Ovary (tissue), 9 donors: Measurements from ENCODE around the gene TNS1. TPM values are rescaled to one million over a fixed set of nuclear protein-coding genes. Genes with fewer than 3 reads are reported as not detected.
A peak's percentile ranks its signal among the peaks of the same experiment; 100 is the strongest.
"Not testable (repeated sequence)": the region's sequence is repeated elsewhere in the genome, so short reads cannot be mapped to it uniquely, and the experiment has no call there.

Source experiments
- DNase-seq, 5 donors: peaks; one replicate each; pipeline ENCODE4 v3.0.0-alpha.2; 2019 to 2020
- H3K27ac ChIP-seq, 2 donors: fragments of 200-600 bp; one replicate each; pipeline versions ENCODE4 v1.5.1 to v1.8.0; 2019 to 2022
- H3K27me3 ChIP-seq: fragments of 200-600 bp; one replicate; pipeline ENCODE4 v1.8.0; 2022
- H3K36me3 ChIP-seq: fragments of 200-600 bp; sonication (generic); one replicate; pipeline ENCODE4 v1.5.1; 2019
- H3K4me1 ChIP-seq: one replicate; pipeline ENCODE4 v1.8.1; 2013; ENCODE audit warnings: mild to moderate bottlenecking, moderate library complexity; ENCODE audit not compliant: insufficient read depth
- H3K4me3 ChIP-seq: fragments of 200-600 bp; sonication (generic); one replicate; pipeline ENCODE4 v1.5.1; 2017
- H3K9me3 ChIP-seq, 2 donors: fragments of 200-600 bp in 1 of 2; sonication (generic) in 1 of 2; one replicate each; pipeline versions ENCODE4 v1.5.1 to v1.8.1; 2013 to 2019; ENCODE audit warnings: mild to moderate bottlenecking in 1 of 2, moderate library complexity in 1 of 2
- EP300 ChIP-seq: sonication (generic); formaldehyde crosslinking; IDR thresholded peaks from one replicate; pipeline ENCODE4 v1.6.1; 2017; ENCODE audit warnings: antibody characterized with exemption
- POLR2A ChIP-seq: fragments of 450-650 bp; IDR thresholded peaks from one replicate; pipeline ENCODE4 v1.6.1; 2017; ENCODE audit warnings: antibody characterized with exemption, mild to moderate bottlenecking, moderate library complexity
- WGBS, 3 donors: extraction: QIAGEN DNeasy Blood & Tissue Kit in 1 of 3; methylation state at CpG; one replicate each; pipeline versions ENCODE4 v1.1.5 to v1.1.7; 2013 to 2017; 5-methylcytosine and 5-hydroxymethylcytosine counted together
- intact Hi-C, 4 donors: fragments of 100-400 bp; cut with DNase I; formaldehyde crosslinking; loops; one replicate each; pipeline versions ENCODE4 v1.11.0 to v1.15.1; 2022 to 2023
- polyA plus RNA-seq, 2 donors: library from polyadenylated mRNA; stranded (reverse); fragments of 200-250 nt in 1 of 2; fragments of 350-450 nt in 1 of 2; fragmentation: Illumina TruSeq in 1 of 2; extraction: RNeasy Lipid Tissue Mini Kit (QIAGEN cat#74804) in 1 of 2; gene quantifications; one replicate each; pipeline ENCODE4 v1.2.3, GENCODE V29; 2013 to 2014
- total RNA-seq, 7 donors: library from RNA; depleted of rRNA in 2 of 7; stranded (reverse); fragments of >200 nt in 2 of 7; fragmentation: NEBNext Ultra II Directional in 3 of 7; extraction: Animal tissue kit (Norgen Biotek cat#: 25700) in 3 of 7; gene quantifications; one replicate each; pipeline versions ENCODE4 v1.1.0 to v1.2.4, GENCODE V29; 2016 to 2023
- TF ChIP-seq, protein P1 (sequence below), 3 donors: fragments of 450-650 bp in 2 of 3; fragments of 200-600 bp in 1 of 3; IDR thresholded peaks; one replicate each; pipeline versions ENCODE4 v1.5.1 to v1.8.0; 2016 to 2022; ENCODE audit warnings: antibody characterized with exemption in 3 of 3, mild to moderate bottlenecking in 1 of 3
- donor health status: DM: no; HTN: no; CAD: no; lungs with moderate emphysema.
- donor health status: DM: no; HTN: no; CAD: no.
- donor health status: Bipolar disorder and iron deficiency.
- donor health status: DM: yes; HTN: yes; CAD: no.
- donor health status: DM: no; HTN: no; CAD: no.
- donor health status: DM: yes; HTN: yes; CAD: no.

The TNS1 gene
- total and polyA plus RNA-seq, 9 donors, result 140 to 568 (median 356) TPM

DNA sequence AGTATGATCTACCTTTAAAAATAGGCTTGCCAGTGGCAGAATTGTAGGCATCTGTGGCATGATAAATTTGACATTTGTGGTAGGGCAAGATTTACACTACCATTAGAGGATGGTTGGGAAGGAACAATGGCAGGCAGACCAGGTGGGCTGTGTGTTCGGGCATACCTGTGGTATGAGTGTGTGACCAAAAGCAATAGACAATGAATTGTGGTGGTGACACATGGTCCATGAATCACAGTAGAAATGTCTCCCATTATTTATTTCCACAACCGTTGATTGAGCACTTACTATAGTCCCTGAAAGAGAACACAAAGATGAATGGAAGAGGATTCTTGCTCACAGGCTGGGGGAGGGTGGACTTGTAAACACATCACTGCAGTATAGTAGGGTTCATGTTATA lies 36.4 kb upstream of the TNS1 start:
- H3K36me3 ChIP-seq, result no peaks in the 10 kb centered on the region
- no peaks in the 10 kb centered on the region for H3K27me3 ChIP-seq
- WGBS, 3 donors, result 80 to 88% (median 85%) methylated on average over 2 of the region's 2 CpGs
- H3K4me3 ChIP-seq, result no peak overlapping the region
- TF ChIP-seq POLR2A, result no peak
- TF ChIP-seq, protein P1, sequence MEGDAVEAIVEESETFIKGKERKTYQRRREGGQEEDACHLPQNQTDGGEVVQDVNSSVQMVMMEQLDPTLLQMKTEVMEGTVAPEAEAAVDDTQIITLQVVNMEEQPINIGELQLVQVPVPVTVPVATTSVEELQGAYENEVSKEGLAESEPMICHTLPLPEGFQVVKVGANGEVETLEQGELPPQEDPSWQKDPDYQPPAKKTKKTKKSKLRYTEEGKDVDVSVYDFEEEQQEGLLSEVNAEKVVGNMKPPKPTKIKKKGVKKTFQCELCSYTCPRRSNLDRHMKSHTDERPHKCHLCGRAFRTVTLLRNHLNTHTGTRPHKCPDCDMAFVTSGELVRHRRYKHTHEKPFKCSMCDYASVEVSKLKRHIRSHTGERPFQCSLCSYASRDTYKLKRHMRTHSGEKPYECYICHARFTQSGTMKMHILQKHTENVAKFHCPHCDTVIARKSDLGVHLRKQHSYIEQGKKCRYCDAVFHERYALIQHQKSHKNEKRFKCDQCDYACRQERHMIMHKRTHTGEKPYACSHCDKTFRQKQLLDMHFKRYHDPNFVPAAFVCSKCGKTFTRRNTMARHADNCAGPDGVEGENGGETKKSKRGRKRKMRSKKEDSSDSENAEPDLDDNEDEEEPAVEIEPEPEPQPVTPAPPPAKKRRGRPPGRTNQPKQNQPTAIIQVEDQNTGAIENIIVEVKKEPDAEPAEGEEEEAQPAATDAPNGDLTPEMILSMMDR (IDR thresholded peaks at IDR 0.05), result no peak
- no peak for TF ChIP-seq EP300
- H3K9me3 ChIP-seq, result no peaks in the 10 kb centered on the region
- DNase-seq, result no peak
- intact Hi-C loops, result loop anchor here in 1 of 4 donors (10.0 kb wide), 1 partner anchor 254 kb away; no protein-coding TSS in a partner anchor
- no peak overlapping the region for H3K27ac ChIP-seq
- no peaks in the 10 kb centered on the region for H3K4me1 ChIP-seq

DNA sequence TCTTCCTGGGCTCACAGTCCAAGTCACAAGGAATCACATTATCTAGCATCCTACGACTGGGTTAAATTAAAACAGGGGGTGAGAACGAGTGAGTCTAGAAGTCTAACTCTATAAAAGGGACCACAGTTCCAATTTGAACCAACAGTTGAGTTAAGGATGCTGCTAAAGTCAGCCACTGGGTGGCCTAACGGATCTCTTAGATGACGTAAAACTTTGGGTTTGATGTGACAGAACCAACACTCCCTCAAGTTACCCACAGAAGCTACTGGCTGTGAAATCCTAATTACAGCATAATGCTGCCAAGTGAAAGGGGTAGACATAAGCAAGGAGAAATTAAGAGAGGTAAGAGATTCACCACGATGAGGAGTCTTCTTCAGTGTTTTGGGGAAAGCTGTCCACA lies 33.6 kb upstream of the TNS1 start:
- no peak for TF ChIP-seq POLR2A
- TF ChIP-seq, protein P1 (IDR thresholded peaks at IDR 0.05), result no peak
- no peak for TF ChIP-seq EP300
- H3K4me1 ChIP-seq, result no peaks in the 10 kb centered on the region
- no peak for DNase-seq
- intact Hi-C loops, result loop anchor here in 1 of 4 donors (10.0 kb wide), 1 partner anchor 252 kb away; no protein-coding TSS in a partner anchor
- 70 to 77% (median 75%) methylated on average over 5 of the region's 5 CpGs for WGBS, 3 donors
- H3K27ac ChIP-seq, result no peak overlapping the region
- no peak overlapping the region for H3K4me3 ChIP-seq
- no peaks in the 10 kb centered on the region for H3K27me3 ChIP-seq
- no peaks in the 10 kb centered on the region for H3K9me3 ChIP-seq
- H3K36me3 ChIP-seq, result no peaks in the 10 kb centered on the region

- no peak for TF ChIP-seq EP300
- TF ChIP-seq, protein P1 (IDR thresholded peaks at IDR 0.05), result no peak
- TF ChIP-seq POLR2A, result no peak
- Histone ChIP-seq H3K4me3 (no peak overlapping the region), H3K36me3 (no peaks in the 10 kb centered on the region), H3K27me3 (no peaks in the 10 kb centered on the region), H3K9me3 (no peaks in the 10 kb centered on the region), H3K27ac (no peak overlapping the region), H3K4me1 (no peaks in the 10 kb centered on the region)
- WGBS, 3 donors, result 73 to 84% (median 81%) methylated on average over 12 of the region's 12 CpGs
- intact Hi-C loops, result loop anchor here in 1 of 4 donors (10.0 kb wide), 1 partner anchor 251 kb away; no protein-coding TSS in a partner anchor
- no peak for DNase-seq
Measured at GRCh38 chr2:218035463-218036100, 32.8 kb upstream of the TNS1 start.

DNA sequence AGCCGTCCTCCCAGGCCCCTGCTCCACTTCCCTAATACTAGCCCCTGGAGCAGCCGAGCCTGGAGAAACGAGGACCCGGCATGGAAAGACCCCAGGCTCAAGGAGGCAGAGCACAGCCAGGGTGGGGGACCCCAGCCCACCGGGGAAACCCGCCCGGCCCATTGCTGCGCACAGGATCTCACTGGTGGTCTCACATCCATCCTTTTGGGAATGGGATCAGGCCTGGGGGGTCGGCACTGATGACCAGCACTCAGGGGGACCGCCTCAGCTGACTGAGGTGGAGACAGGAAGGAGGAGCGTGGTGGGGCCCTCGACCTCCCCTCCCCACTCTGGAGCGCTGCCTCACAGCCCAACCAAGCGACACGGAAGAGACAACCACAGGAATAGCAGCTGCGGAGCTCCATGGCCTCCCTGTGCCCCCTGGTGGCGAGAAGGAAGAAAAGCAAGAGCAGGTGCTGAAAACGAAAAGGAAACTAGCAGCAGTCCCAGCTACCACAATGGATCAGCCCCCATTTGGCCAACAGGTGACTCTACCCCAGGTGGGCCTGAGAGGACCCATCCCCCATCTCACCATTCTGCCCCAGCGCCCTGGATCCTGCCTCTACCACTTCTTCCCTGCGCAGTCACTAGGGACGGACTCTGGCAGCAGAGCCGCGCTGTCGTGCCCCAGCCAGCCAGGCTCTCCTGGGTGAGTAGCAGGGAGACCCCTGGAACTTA lies 31.9 kb upstream of the TNS1 start:
- H3K36me3 ChIP-seq, H3K4me1 ChIP-seq, H3K27ac ChIP-seq, H3K4me3 ChIP-seq, H3K27me3 ChIP-seq, H3K9me3 ChIP-seq: not testable (repeated sequence)
- intact Hi-C loops, result loop anchor here in 3 of 4 donors (1.0 to 10.0 kb wide), 3 partner anchors 247 to 250 kb away; no protein-coding TSS in a partner anchor
- peak; percentile 64 to 75 (median 72) for DNase-seq
- TF ChIP-seq, protein P1 (IDR thresholded peaks at IDR 0.05), result peak; percentile 11 to 65 (median 31)
- 29 to 34% (median 34%) methylated on average over 24 of the region's 24 CpGs for whole genome bisulfite sequencing, 3 donors
